Body of pancreas (tissue), 4 donors: ENCODE results near the gene F10. TPM values are rescaled to one million over a fixed set of nuclear protein-coding genes. Genes with fewer than 3 reads are reported as not detected.

Source experiments
- ATAC-seq: fragments of 150-250 bp; one replicate; pipeline ENCODE4 v1.9.1; 2016
- DNase-seq, 4 donors: peaks; one replicate each; pipeline ENCODE4 v3.0.0-alpha.2; 2019
- H3K27ac ChIP-seq, 4 donors: fragments of 200-600 bp; sonication (generic); 1 replicate in 3 of 4; 2 replicates in 1 of 4; pipeline versions ENCODE4 v1.5.1 to v1.6.1; 2016 to 2019; ENCODE audit warnings: mild to moderate bottlenecking in 1 of 4, mixed read lengths in 1 of 4, moderate library complexity in 1 of 4
- H3K27me3 ChIP-seq, 2 donors: fragments of 200-600 bp; sonication (generic); one replicate each; pipeline ENCODE4 v1.6.0; 2016; ENCODE audit warnings: mild to moderate bottlenecking in 1 of 2
- H3K36me3 ChIP-seq, 2 donors: fragments of 200-600 bp; sonication (generic); replicated peaks in 1 of 2; 2 replicates each; pipeline ENCODE4 v1.5.1; 2016; ENCODE audit warnings: low read depth in 2 of 2; ENCODE audit not compliant: insufficient read depth in 1 of 2
- H3K4me1 ChIP-seq: fragments of 200-600 bp; sonication (generic); one replicate; pipeline ENCODE4 v1.6.0; 2016
- H3K4me3 ChIP-seq, 2 donors: fragments of 200-600 bp; sonication (generic); 1 replicate in 1 of 2; 2 replicates in 1 of 2; pipeline ENCODE4 v1.5.1; 2016 to 2019
- H3K9me3 ChIP-seq, 3 donors: fragments of 200-600 bp; sonication (generic); 1 replicate in 2 of 3; 2 replicates in 1 of 3; pipeline ENCODE4 v1.5.1; 2016
- CTCF ChIP-seq, 7 experiments: fragments of 450-650 bp in 4 of 7; fragments of 200-600 bp in 3 of 7; sonication (generic) in 3 of 7; IDR thresholded peaks; one replicate each; pipeline ENCODE4 v1.5.1; 2016 to 2019; ENCODE audit warnings: antibody characterized with exemption in 7 of 7
- POLR2A ChIP-seq, 3 donors: fragments of 450-650 bp; IDR thresholded peaks; one replicate each; pipeline ENCODE4 v1.6.1; 2016; ENCODE audit warnings: antibody characterized with exemption in 3 of 3, mild to moderate bottlenecking in 2 of 3
- WGBS, 2 donors: methylation state at CpG; one replicate each; pipeline ENCODE4 v1.1.5; 2017; 5-methylcytosine and 5-hydroxymethylcytosine counted together
- intact Hi-C: fragments of 100-400 bp; cut with DNase I; formaldehyde crosslinking; loops from one replicate; pipeline ENCODE4 v1.15.1; 2023
- total RNA-seq, 2 donors: library from RNA; depleted of rRNA; stranded (reverse); fragments of >200 nt; gene quantifications; one replicate each; pipeline ENCODE4 v1.1.0, GENCODE V29; 2016

F10 gene
- total RNA-seq, 2 donors from 2014 or later: 2.3 to 6.7 TPM

DNA sequence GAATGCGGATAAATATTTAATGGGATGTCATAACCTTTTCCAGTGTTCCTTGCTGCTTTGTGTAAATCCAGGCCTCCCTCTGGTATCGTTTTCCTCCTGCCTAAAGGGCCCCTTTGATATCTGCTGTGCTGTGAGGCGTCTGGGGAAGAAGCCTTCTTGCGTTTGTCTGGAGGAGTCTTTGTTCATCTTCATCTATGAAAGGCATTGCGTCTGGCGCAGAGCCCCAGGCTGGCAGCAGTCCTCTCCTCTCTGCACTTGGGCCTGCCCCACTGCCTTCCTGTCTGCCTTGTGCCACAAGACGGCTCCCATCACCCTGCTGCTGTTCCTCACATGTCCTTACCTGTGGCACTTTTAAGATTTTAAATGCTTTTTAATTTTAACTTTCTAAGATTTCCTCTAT lies 45.6 kb downstream of the F10 start:
- TF ChIP-seq POLR2A (IDR thresholded peaks at IDR 0.05): no peak
- no peak for TF ChIP-seq CTCF (IDR thresholded peaks at IDR 0.05)
- DNase-seq (no peak), ATAC-seq (no peak)
- intact Hi-C loops: no loop called here
- H3K9me3 ChIP-seq: no peaks in the 10 kb centered on the region
- WGBS, 2 donors: 89 to 92% methylated on average over 7 of the region's 7 CpGs
- H3K36me3 ChIP-seq: peaks cover 0 to 12% of the 10 kb centered on the region in 2 donors
- no peak overlapping the region for H3K27ac ChIP-seq
- no peak overlapping the region for H3K4me3 ChIP-seq
- H3K27me3 ChIP-seq: peaks cover 0 to 5% of the 10 kb centered on the region in 2 donors
- H3K4me1 ChIP-seq: no peaks in the 10 kb centered on the region

GRCh38 chr13:113169277-113170272 lies 47.0 kb downstream of the F10 start:
- Histone ChIP-seq H3K4me3 (no peak overlapping the region), H3K27ac (no peak overlapping the region), H3K9me3 (no peaks in the 10 kb centered on the region), H3K4me1 (no peaks in the 10 kb centered on the region), H3K27me3 (no peaks in the 10 kb centered on the region), H3K36me3 (peaks cover 0 to 12% of the 10 kb centered on the region in 2 donors)
- TF ChIP-seq CTCF (IDR thresholded peaks at IDR 0.05) (no peak), POLR2A (IDR thresholded peaks at IDR 0.05) (no peak)
- 82 to 93% methylated on average over 13 of the region's 13 CpGs for WGBS, 2 donors
- ATAC-seq (no peak), DNase-seq (no peak)
- intact Hi-C loops: no loop called here

GRCh38 chr13:113170511-113170910 lies 47.9 kb downstream of the F10 start:
- WGBS, 2 donors: 80 to 87% methylated on average over 5 of the region's 5 CpGs
- no peak for DNase-seq
- no peak for ATAC-seq
- no peak overlapping the region for H3K27ac ChIP-seq
- TF ChIP-seq CTCF (IDR thresholded peaks at IDR 0.05) (no peak), POLR2A (IDR thresholded peaks at IDR 0.05) (no peak)
- no peaks in the 10 kb centered on the region for H3K9me3 ChIP-seq
- no peaks in the 10 kb centered on the region for H3K27me3 ChIP-seq
- intact Hi-C loops: no loop called here
- H3K36me3 ChIP-seq: peaks cover 0 to 13% of the 10 kb centered on the region in 2 donors
- H3K4me1 ChIP-seq: no peaks in the 10 kb centered on the region
- no peak overlapping the region for H3K4me3 ChIP-seq

- intact Hi-C loops: no loop called here
- Histone ChIP-seq H3K9me3 (no peaks in the 10 kb centered on the region), H3K4me3 (no peak overlapping the region), H3K27ac (no peak overlapping the region), H3K4me1 (no peaks in the 10 kb centered on the region), H3K27me3 (no peaks in the 10 kb centered on the region), H3K36me3 (peaks cover 2 to 18% of the 10 kb centered on the region in 2 donors)
- 81 to 90% methylated on average over 23 to 25 of the region's 34 CpGs for WGBS, 2 donors
- no peak for ATAC-seq
- no peak for TF ChIP-seq POLR2A (IDR thresholded peaks at IDR 0.05)
- no peak for TF ChIP-seq CTCF (IDR thresholded peaks at IDR 0.05)
- no peak for DNase-seq
Observed at GRCh38 chr13:113171250-113172125, 48.9 kb downstream of the F10 start.
